ENCODE results near the gene PROCR.
"Not testable (repeated sequence)": the region's sequence is repeated elsewhere in the genome, so short reads cannot be mapped to it uniquely, and the experiment has no call there.

Gene PROCR

DNA sequence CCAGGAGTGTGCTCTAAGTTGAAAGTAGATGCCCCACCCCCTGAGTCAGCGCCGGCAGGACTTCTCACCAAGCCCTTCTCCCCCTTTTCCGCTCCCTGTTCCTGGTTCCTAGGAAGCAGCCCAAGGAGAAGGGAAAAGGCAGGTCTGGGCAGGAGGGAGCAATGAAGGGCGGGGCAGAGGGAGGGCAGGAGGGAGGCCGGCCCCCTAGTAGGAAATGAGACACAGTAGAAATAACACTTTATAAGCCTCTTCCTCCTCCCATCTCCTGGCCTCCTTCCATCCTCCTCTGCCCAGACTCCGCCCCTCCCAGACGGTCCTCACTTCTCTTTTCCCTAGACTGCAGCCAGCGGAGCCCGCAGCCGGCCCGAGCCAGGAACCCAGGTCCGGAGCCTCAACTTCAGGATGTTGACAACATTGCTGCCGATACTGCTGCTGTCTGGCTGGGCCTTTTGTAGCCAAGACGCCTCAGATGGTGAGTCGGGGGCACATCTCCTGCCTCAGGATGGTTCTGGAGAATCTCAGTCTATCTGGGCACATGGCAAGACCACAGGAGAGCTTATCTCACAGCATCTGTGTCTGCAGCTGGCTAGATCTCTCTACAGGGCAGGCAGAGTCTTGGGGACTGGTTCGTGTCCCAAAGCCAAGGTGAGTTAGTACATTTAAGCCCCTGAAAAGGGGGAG lies at the start of gene PROCR:
TSS of gene PROCR (plus strand) at position 320 of the 681 bp plus-strand sequence. CDS start at position 403, 83 bp downstream.
- DNase-seq = peak; percentile 85

DNA sequence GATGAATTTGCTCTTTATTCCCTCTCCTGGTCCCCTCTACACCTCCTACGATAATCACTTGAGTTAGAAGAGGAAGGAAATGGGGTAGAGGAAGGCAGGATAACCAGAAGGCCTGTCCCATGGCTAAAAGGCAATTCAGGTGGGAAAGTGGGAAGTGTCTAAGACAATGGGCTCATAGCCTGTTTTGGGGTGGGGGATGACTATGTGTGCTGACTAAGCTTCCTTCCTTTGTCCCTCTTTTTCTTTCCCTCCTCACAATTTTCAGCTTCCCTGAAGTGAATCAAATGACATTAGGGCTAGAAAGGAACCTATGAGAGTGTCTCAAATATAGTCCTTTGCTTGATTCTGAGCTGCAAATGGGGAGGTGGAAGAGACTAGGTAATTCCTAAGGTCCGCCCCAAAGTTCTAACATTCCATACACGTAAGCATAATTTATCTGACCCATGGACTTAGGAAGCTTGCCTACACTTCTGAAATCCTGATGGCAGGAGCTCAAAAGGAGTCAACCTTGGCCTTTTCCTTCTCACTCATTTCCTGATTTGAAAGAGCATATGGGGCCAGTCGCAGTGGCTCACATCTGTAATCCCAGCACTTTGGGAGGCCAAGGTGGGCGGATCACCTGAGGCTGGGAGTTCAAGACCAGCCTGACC lies 49.0 kb upstream of the PROCR start:
- DNase-seq = no peak

DNA sequence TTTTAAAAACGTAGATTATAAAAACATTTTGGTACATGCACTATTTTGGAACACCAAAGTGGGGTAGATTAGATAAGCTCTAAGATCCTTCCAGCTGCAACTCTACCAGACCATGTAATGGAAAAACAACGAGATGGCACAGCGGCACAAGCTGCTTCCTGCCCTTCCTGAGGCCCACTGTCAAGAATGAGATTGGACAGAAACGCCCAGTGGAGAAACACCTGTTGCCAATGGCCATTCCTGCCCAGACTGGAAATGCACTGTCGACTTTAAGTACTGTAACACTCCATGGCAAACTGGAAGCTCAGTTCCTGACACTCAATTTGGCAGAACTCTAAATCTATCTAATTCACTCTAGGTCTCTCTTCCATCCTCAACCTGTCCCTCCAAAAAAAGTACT lies 46.1 kb upstream of the PROCR start:
- DNase-seq = no peak

DNA sequence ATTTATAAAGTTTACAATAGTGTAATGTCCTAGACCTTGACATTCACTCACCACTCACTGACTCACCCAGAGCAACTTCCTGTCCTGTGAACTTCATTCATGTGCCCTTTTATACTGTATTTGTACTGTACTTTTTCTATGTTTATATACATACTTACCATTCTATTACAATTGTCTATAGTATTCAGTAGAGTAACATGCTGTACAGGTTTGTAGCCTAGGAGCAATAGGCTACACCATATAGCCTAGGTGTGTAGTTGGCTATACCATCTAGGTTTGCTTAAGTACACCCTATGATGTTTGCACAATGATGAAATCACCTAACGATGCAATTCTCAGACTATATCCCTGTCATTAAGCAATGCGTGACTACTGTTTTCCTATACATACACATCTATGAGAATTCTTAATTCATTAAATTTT lies 42.2 kb upstream of the PROCR start:
- peak; percentile 10 for DNase-seq

GRCh38 chr20:35131934-35132333 lies 39.9 kb upstream of the PROCR start:
- DNase-seq = no peak

GRCh38 chr20:35133031-35133430 lies 38.8 kb upstream of the PROCR start:
- DNase-seq = no peak

GRCh38 chr20:35133735-35134134 lies 38.1 kb upstream of the PROCR start:
- no peak for DNase-seq

DNA sequence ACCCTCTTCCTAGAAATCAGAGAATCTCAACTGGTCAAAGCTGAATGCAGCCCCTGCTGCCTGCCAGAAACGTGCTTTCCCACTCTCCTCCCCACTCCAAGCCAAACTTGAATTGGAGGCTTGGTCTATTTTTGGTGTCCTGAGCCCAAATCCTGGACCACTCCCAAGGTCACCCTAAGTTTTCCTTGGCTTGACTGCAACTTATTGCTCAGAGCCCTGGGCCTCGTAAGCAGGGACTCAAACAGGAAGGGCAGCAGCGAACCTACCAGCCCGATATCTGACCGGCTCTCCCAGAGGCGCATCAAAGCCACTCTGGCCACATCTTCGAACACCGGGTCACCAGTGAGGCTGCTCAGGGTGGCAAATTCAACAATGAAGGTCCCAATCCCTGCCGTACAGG lies 37.4 kb upstream of the PROCR start:
- no peak for DNase-seq

GRCh38 chr20:35134880-35135279 lies 37.0 kb upstream of the PROCR start:
- no peak for DNase-seq

DNA sequence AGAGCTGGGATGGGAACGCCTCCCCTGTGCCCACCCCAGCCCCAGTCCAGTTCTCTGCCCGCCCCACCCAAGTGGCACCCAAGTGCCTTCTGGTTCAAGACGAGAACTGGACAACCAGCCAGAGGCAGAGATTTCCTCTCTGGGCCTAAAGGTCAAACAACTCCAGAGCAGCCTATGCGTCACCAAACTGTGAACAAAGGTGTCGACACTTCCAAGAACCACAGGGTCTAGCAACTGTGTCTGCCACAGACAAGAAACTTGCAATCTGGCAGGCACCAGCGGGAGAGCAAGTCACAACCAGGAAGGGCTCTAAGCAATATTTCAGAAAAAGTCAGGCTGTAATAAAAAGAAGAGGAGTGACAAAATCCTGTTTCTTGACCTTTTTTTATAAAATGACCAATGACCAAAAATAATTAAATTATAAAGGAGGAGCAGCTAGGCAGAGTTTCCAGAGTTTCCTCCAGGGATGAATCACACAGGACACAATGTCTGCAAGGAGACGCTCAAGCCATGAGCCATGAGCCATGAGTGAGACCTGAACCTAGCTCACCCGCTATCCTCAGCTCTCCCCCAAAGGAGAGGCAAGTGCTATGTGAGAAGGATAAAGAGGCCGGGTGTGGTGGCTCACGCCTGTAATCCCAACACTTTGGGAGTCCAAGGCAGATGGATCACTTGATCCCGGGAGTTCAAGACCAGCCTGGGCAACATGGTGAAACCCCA lies 35.8 kb upstream of the PROCR start:
- DNase-seq = no peak

- DNase-seq = no peak
Measured at GRCh38 chr20:35144694-35145093, 27.2 kb upstream of the PROCR start.

DNA sequence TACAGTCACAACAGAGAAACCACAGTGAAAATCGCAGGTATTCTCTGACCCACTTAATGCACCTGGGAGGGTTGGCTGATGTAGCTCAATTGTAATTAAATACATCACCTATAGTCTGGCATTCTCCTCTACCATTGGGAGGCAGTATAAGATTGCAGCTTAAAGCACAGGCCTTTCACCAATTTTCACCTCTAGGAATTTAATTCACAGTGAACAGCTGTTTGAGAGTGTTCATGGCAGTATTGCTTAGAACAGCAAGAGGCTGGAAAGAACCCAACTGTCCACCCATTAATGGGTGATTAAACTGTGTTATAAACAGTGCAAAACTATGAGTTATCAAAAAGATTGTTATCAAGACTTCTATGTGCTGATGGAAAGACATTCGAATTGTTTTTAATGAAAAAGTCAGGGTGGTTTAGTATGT lies 26.7 kb upstream of the PROCR start:
- DNase-seq = peak; percentile 83

DNA sequence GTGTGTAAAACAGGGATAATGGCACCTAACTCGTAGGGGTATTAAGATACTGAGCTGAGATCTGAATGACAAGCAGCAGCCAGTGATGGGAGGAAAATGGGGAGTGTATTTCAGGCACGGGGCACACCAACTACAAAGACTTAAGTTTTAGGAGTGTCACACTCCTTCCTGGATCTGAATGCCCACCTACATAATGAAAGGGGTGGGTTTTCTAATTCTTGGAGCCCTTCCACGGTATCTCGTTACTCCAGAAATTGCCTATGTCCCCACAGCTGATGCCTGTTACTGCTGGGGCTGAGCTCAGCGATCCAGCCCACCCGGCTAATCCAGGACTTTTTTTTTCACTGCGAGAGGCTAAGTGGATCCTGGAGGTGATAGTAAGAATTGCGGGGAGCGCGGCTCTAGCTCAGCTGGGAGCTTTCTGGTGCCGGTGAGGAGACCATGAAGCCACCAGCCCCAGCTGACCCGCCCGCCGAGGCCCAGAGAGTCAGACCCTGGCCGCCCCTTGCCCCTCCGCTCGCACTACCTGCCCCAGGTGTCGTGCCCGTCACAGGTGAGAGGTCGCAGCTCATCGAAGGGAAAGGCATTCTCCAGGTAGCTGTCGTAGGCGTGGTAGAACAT lies 25.5 kb upstream of the PROCR start:
- DNase-seq = peak; percentile 51

GRCh38 chr20:35146920-35147574 lies 24.8 kb upstream of the PROCR start, which contains the start of gene EDEM2:
Gene EDEM2 (minus strand): TSS chr20:35147336. CDS start chr20:35147258, 78 bp downstream.
- peak; percentile 98 for DNase-seq

DNA sequence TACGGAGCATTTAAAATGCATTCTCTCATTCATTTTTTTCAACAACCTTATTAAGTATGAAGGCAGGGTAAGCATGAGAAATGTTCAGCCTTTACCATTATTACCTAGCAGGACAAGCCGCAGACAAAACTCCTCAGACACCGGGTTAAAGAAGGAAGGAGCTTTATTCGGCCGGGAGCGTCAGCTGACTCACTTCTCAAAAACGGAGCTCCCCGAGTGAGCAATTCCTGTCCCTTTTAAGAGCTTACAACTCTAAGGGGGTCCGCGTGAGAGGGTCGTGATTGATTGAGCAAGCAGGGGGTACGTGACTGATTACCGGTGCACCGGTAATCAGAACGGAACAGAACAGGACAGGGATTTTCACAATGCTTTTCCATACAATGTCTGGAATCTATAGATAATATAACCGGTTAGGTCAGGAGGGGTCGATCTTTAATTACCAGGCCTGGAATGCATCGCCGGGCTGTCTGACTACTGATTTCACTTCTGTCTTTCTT lies 24.2 kb upstream of the PROCR start:
- DNase-seq = peak; percentile 85

GRCh38 chr20:35150846-35151579 lies 20.9 kb upstream of the PROCR start:
- DNase-seq = no peak

DNA sequence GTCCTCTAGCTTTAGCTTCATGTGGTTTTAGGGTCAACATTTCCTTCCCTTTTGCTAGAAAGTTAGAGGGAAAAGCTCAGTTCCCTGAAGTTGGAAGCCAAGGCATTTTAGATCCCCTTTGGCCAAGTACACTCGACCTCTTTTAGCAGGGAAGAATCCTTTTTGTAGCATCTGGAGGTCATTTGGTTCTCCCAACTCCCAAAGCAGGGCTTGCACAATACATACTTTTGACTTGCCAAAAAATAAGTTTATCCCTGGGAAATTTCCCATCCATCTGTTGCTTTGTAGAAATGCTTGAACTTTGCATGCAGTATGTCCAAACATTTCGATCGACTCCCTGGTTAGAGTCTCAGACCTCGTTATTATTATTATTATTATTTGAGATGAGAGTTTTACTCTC lies 20.1 kb upstream of the PROCR start:
- no peak for DNase-seq

GRCh38 chr20:35155936-35156335 lies 15.9 kb upstream of the PROCR start:
- DNase-seq = no peak

GRCh38 chr20:35156978-35157377 lies 14.9 kb upstream of the PROCR start:
- no peak for DNase-seq

- not testable (repeated sequence) for DNase-seq
Measured at GRCh38 chr20:35160341-35160740, 11.5 kb upstream of the PROCR start.

- not testable (repeated sequence) for DNase-seq
Measured at GRCh38 chr20:35164531-35164930, 7.3 kb upstream of the PROCR start.

All from OCI-M1 (cell line).